CD4-positive, alpha-beta T cell (primary cell): ENCODE results near the gene TBC1D3I. TPM values are rescaled to one million over a fixed set of nuclear protein-coding genes. Genes with fewer than 3 reads are reported as not detected.
"Not testable (repeated sequence)": the region's sequence is repeated elsewhere in the genome, so short reads cannot be mapped to it uniquely, and the experiment has no call there.

Experiments used
- ATAC-seq: fragments of 200-7000 bp; cut with Tn5 transposase; one replicate; pipeline ENCODE4 v1.10.0; 2022; ENCODE audit warnings: mild to moderate bottlenecking; ENCODE audit not compliant: poor library complexity
- CTCF ChIA-PET: fragments of 350-600 bp; sonication (Branson Sonifier 250); formaldehyde crosslinking; loops from one replicate; lab custom pipeline; 2021; ENCODE audit warnings: antibody characterized with exemption, inconsistent platforms; lab: Charles Lee
- POLR2A ChIA-PET: fragments of 350-600 bp; sonication (Branson Sonifier 250); formaldehyde crosslinking; loops from one replicate; lab custom pipeline; 2021; ENCODE audit warnings: antibody characterized with exemption, inconsistent platforms; lab: Charles Lee
- DNase-seq, 14 experiments: peaks; one replicate each; pipeline ENCODE4 v3.0.0-alpha.2; 2013 to 2020; ENCODE audit warnings: mixed read lengths in 2 of 14
- H3K27ac ChIP-seq, 2 donors: one replicate each; pipeline versions ENCODE4 v1.5.1 to v1.7.0; 2013; ENCODE audit warnings: low read length in 2 of 2, low read depth in 1 of 2, mild to moderate bottlenecking in 1 of 2
- H3K27me3 ChIP-seq, 2 experiments: 1 replicate in 1 of 2; 2 replicates in 1 of 2; pipeline versions ENCODE4 v1.6.1 to v1.7.0; 2013; ENCODE audit warnings: low read length in 2 of 2, control low read depth in 1 of 2, mild to moderate bottlenecking in 1 of 2, moderate library complexity in 1 of 2; ENCODE audit not compliant: insufficient read depth in 2 of 2, control insufficient read depth in 1 of 2
- H3K36me3 ChIP-seq: one replicate; pipeline ENCODE4 v1.6.1; 2013; ENCODE audit warnings: low read length, control low read depth; ENCODE audit not compliant: insufficient read depth
- H3K4me1 ChIP-seq: one replicate; pipeline ENCODE4 v1.6.1; 2013; ENCODE audit warnings: low read length, control low read depth; ENCODE audit not compliant: insufficient read depth
- H3K4me3 ChIP-seq: one replicate; pipeline ENCODE4 v1.5.1; 2013; ENCODE audit warnings: mild to moderate bottlenecking, low read length, moderate library complexity
- H3K9me3 ChIP-seq, 2 experiments: 1 replicate in 1 of 2; 2 replicates in 1 of 2; pipeline versions ENCODE4 v1.6.1 to v1.7.0; 2013; ENCODE audit warnings: low read length in 2 of 2, mild to moderate bottlenecking in 2 of 2, control low read depth in 1 of 2, moderate library complexity in 1 of 2; ENCODE audit not compliant: control insufficient read depth in 1 of 2, insufficient read depth in 1 of 2
- H3K27ac Mint-ChIP-seq: one replicate; pipeline ENCODE4 v1.8.0; 2020; ENCODE audit warnings: mixed read lengths
- H3K27me3 Mint-ChIP-seq: one replicate; pipeline ENCODE4 v1.8.0; 2021; ENCODE audit warnings: mixed read lengths
- H3K36me3 Mint-ChIP-seq: one replicate; pipeline ENCODE4 v1.8.0; 2021; ENCODE audit warnings: low read depth, mixed read lengths
- H3K4me1 Mint-ChIP-seq: one replicate; pipeline ENCODE4 v1.8.0; 2021; ENCODE audit warnings: low read depth, mixed read lengths
- H3K4me3 Mint-ChIP-seq: one replicate; pipeline ENCODE4 v1.8.0; 2020; ENCODE audit warnings: mild to moderate bottlenecking, mixed read lengths
- H3K9me3 Mint-ChIP-seq: one replicate; pipeline ENCODE4 v1.8.0; 2020; ENCODE audit warnings: mixed read lengths
- intact Hi-C, 2 experiments: fragments of 100-400 bp; cut with DNase I in 1 of 2; cut with micrococcal nuclease in 1 of 2; formaldehyde crosslinking; loops; one replicate each; pipeline versions ENCODE4 v1.15.1 to v1.9.0; 2023 to 2025; cut with DNase I, micrococcal nuclease
- polyA plus RNA-seq, 2 donors: library from polyadenylated mRNA; unstranded; fragments of 120-200 nt; gene quantifications; one replicate each; pipeline ENCODE4 v1.2.1, GENCODE V29; 2013
- total RNA-seq, 174 experiments: library from RNA in 2 of 174; stranded (reverse) in 2 of 174; gene quantifications; one replicate each; pipeline ENCODE4 v1.2.3 and lab custom pipeline; 2021 to 2026

TBC1D3I gene
- total RNA-seq, result under 1 TPM; 0.25 to 0.36 TPM
- polyA plus RNA-seq (2013, experiment 1 of 2), result 0.18 TPM
- polyA plus RNA-seq (2013, experiment 2 of 2), result 0.05 TPM
- 0 to 0.07 (median 0) reads per million in 172 experiments for total RNA-seq (lab: John Stamatoyannopoulos, UW)

DNA sequence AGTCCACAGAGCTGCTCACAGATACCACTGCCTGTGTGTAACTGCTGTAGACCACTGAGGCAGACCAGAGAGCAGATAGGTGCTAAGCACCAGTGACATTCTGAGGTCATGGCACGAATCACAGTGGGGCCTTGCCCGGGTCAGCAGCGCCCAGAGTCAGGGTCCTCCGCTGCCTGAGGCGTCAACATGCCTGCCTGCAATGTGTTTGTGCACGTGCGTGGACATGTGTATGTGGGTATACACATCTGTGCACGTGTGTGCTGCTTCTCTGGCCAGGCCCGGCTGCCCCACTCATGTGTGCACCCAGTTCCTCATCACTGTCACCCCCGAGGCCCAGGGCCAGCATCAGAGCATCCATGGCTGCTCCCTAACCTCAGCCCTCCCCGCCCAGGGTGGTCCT, at the start of gene TBC1D3I:
Gene TBC1D3I, minus strand, starts transcription at position 101 of the 400 bp plus-strand sequence. CDS start 1,585 bp downstream, outside the sequence.
- intact Hi-C loops, H3K27ac Mint-ChIP-seq, H3K36me3 ChIP-seq, H3K27me3 Mint-ChIP-seq, CTCF ChIA-PET, H3K36me3 Mint-ChIP-seq, H3K4me1 Mint-ChIP-seq, H3K9me3 ChIP-seq, H3K4me1 ChIP-seq, H3K9me3 Mint-ChIP-seq, DNase-seq, POLR2A ChIA-PET, ATAC-seq, H3K27ac ChIP-seq, H3K4me3 Mint-ChIP-seq, H3K4me3 ChIP-seq, H3K27me3 ChIP-seq: not testable (repeated sequence)

GRCh38 chr17:36295161-36295560, 30.8 kb upstream of the TBC1D3I start:
- H3K27ac Mint-ChIP-seq, H3K27ac ChIP-seq, H3K9me3 ChIP-seq, H3K4me1 Mint-ChIP-seq, H3K27me3 Mint-ChIP-seq, H3K4me1 ChIP-seq, CTCF ChIA-PET, H3K4me3 ChIP-seq, H3K9me3 Mint-ChIP-seq, POLR2A ChIA-PET, H3K27me3 ChIP-seq, DNase-seq, H3K36me3 Mint-ChIP-seq, ATAC-seq, intact Hi-C loops, H3K4me3 Mint-ChIP-seq, H3K36me3 ChIP-seq: not testable (repeated sequence)

GRCh38 chr17:36289965-36290612, 25.7 kb upstream of the TBC1D3I start:
- H3K27me3 Mint-ChIP-seq, POLR2A ChIA-PET, H3K9me3 Mint-ChIP-seq, H3K36me3 Mint-ChIP-seq, H3K4me1 ChIP-seq, H3K4me3 Mint-ChIP-seq, ATAC-seq, H3K27ac Mint-ChIP-seq, CTCF ChIA-PET, H3K9me3 ChIP-seq, H3K27ac ChIP-seq, H3K27me3 ChIP-seq, H3K4me3 ChIP-seq, H3K4me1 Mint-ChIP-seq, DNase-seq, intact Hi-C loops, H3K36me3 ChIP-seq: not testable (repeated sequence)

DNA sequence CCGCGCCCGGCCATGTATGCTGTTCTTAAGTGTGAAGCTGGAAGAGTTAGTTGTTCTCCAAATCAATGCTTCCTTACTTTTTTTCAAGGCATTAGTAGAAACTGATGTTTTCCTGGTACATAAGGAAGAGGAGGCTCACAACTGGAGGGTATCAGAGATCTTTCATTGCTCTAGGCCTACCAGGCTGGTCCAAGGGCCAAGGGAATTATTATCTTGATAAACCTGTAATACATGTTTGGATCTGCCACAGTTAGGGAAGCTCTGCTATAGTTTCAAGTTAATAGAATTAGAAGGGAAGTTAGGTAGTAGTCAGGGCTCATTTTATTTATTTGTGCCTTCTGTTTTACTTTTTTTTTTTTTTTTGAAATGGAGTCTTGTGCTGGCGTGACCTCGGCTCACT, 19.8 kb upstream of the TBC1D3I start:
- intact Hi-C loops, H3K4me3 ChIP-seq, DNase-seq, H3K9me3 ChIP-seq, H3K36me3 Mint-ChIP-seq, H3K4me3 Mint-ChIP-seq, H3K4me1 Mint-ChIP-seq, H3K9me3 Mint-ChIP-seq, POLR2A ChIA-PET, H3K27ac ChIP-seq, CTCF ChIA-PET, H3K27me3 Mint-ChIP-seq, H3K4me1 ChIP-seq, ATAC-seq, H3K27ac Mint-ChIP-seq, H3K36me3 ChIP-seq, H3K27me3 ChIP-seq: not testable (repeated sequence)

DNA sequence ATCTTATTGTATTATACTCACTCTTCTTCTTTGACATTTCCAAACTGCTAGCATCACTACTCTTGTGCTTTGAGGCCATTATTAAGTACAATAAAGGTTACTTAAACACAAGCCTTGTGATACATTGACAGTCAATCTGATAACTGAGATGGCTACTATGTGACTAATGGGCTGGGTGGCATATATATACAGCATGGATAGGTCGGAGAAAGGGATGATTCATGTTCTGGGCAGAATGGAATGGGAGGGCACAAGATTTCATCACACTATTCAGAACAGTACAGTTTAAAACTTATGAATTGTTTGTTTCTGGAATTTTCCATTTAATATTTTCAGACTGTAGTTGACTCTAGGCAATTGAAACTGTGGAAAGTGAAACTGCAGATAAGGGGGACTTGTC, 18.9 kb upstream of the TBC1D3I start:
- H3K4me3 ChIP-seq, H3K4me1 Mint-ChIP-seq, H3K36me3 ChIP-seq, intact Hi-C loops, H3K9me3 Mint-ChIP-seq, H3K27me3 ChIP-seq, H3K27ac Mint-ChIP-seq, H3K36me3 Mint-ChIP-seq, ATAC-seq, POLR2A ChIA-PET, H3K27ac ChIP-seq, DNase-seq, CTCF ChIA-PET, H3K4me1 ChIP-seq, H3K9me3 ChIP-seq, H3K4me3 Mint-ChIP-seq, H3K27me3 Mint-ChIP-seq: not testable (repeated sequence)

- H3K27me3 Mint-ChIP-seq, intact Hi-C loops, CTCF ChIA-PET, POLR2A ChIA-PET, H3K27ac ChIP-seq, H3K27ac Mint-ChIP-seq, H3K4me3 Mint-ChIP-seq, H3K9me3 ChIP-seq, ATAC-seq, H3K27me3 ChIP-seq, H3K36me3 Mint-ChIP-seq, H3K4me3 ChIP-seq, H3K4me1 ChIP-seq, DNase-seq, H3K9me3 Mint-ChIP-seq, H3K36me3 ChIP-seq, H3K4me1 Mint-ChIP-seq: not testable (repeated sequence)
Observed at GRCh38 chr17:36242046-36242445, 22.3 kb downstream of the TBC1D3I start.

GRCh38 chr17:36229644-36230043, 34.7 kb downstream of the TBC1D3I start:
- DNase-seq, H3K9me3 ChIP-seq, H3K4me1 ChIP-seq, H3K4me3 ChIP-seq, H3K4me3 Mint-ChIP-seq, H3K36me3 Mint-ChIP-seq, POLR2A ChIA-PET, H3K27me3 Mint-ChIP-seq, H3K36me3 ChIP-seq, H3K9me3 Mint-ChIP-seq, H3K27me3 ChIP-seq, intact Hi-C loops, H3K4me1 Mint-ChIP-seq, CTCF ChIA-PET, ATAC-seq, H3K27ac Mint-ChIP-seq, H3K27ac ChIP-seq: not testable (repeated sequence)
